Fibroblast of lung (primary cell): ENCODE measurements around the gene PDE4D. TPM values are rescaled to one million over a fixed set of nuclear protein-coding genes. Genes with fewer than 3 reads are reported as not detected.

Source experiments
- DNase-seq, 2 donors: peaks; one replicate each; pipeline versions ENCODE4 v3.0.0 to v3.0.0-alpha.2; 2010; ENCODE audit warnings: low read depth in 2 of 2
- H2AFZ ChIP-seq: 2 replicates; pipeline ENCODE4 v1.5.1; 2012; ENCODE audit warnings: low read length, control low read depth, inconsistent platforms
- H3K27ac ChIP-seq: 2 replicates; pipeline ENCODE4 v1.5.1; 2011; ENCODE audit warnings: low read length, control low read depth; ENCODE audit not compliant: insufficient read depth
- H3K27me3 ChIP-seq: 2 replicates; pipeline ENCODE4 v1.5.1; 2011; ENCODE audit warnings: mild to moderate bottlenecking, low read length; ENCODE audit not compliant: control insufficient read depth, insufficient read depth
- H3K36me3 ChIP-seq: 2 replicates; pipeline ENCODE4 v1.5.1; 2011; ENCODE audit warnings: low read length; ENCODE audit not compliant: control insufficient read depth, insufficient read depth
- H3K4me1 ChIP-seq: 2 replicates; pipeline ENCODE4 v1.5.1; 2011; ENCODE audit warnings: low read length; ENCODE audit not compliant: control insufficient read depth, insufficient read depth; ENCODE audit errors: extremely low read depth
- H3K4me2 ChIP-seq: 2 replicates; pipeline ENCODE4 v1.5.1; 2011; ENCODE audit warnings: low read length, control low read depth; ENCODE audit not compliant: insufficient read depth; ENCODE audit errors: extremely low read depth
- H3K4me3 ChIP-seq, 4 experiments: fragments of 200-600 bp in 1 of 4; sonication (generic) in 1 of 4; replicated peaks in 1 of 4; 2 replicates each; pipeline ENCODE4 v1.5.1; 2011 to 2016; ENCODE audit warnings: low read length in 4 of 4, low read depth in 3 of 4, mild to moderate bottlenecking in 3 of 4, control low read depth in 2 of 4, inconsistent platforms in 1 of 4, mixed read lengths in 1 of 4; ENCODE audit not compliant: insufficient read depth in 1 of 4; ENCODE audit errors: control extremely low read depth in 1 of 4
- H3K79me2 ChIP-seq: 2 replicates; pipeline ENCODE4 v1.5.1; 2012; ENCODE audit warnings: mild to moderate bottlenecking, low read length, inconsistent platforms; ENCODE audit not compliant: control insufficient read depth, insufficient read depth
- H3K9ac ChIP-seq: 2 replicates; pipeline ENCODE4 v1.5.1; 2011; ENCODE audit warnings: mild to moderate bottlenecking, low read length, control low read depth; ENCODE audit not compliant: insufficient read depth
- H3K9me3 ChIP-seq: 2 replicates; pipeline ENCODE4 v1.5.1; 2012; ENCODE audit warnings: low read depth, low read length; ENCODE audit not compliant: control insufficient read depth, insufficient read depth
- H4K20me1 ChIP-seq: 2 replicates; pipeline ENCODE4 v1.5.1; 2011; ENCODE audit warnings: low read length; ENCODE audit not compliant: control insufficient read depth, insufficient read depth; ENCODE audit errors: extremely low read depth
- EZH2 ChIP-seq: IDR thresholded peaks from 2 replicates; pipeline ENCODE4 v1.5.1; 2012; ENCODE audit warnings: low read length, control low read depth, mild to moderate bottlenecking; ENCODE audit errors: missing control alignments
- polyA plus RNA-seq, 2 donors: library from polyadenylated mRNA; depleted of rRNA in 1 of 2; stranded (reverse) in 1 of 2; unstranded in 1 of 2; fragments of >200 nt; gene quantifications; 2 replicates each; pipeline ENCODE4 v1.2.1, GENCODE V29; 2011 to 2012; ENCODE audit warnings: missing spikeins in 1 of 2
- total RNA-seq: library from RNA; depleted of rRNA; stranded (reverse); fragments of >200 nt; gene quantifications from 2 replicates; pipeline ENCODE4 v1.2.1, GENCODE V29; 2014
- TF ChIP-seq, protein P1 (sequence below), 2 donors: IDR thresholded peaks in 1 of 2; conservative IDR thresholded peaks in 1 of 2; 1 replicate in 1 of 2; 2 replicates in 1 of 2; pipeline ENCODE4 v1.5.1; 2011 to 2012; ENCODE audit warnings: low read length in 2 of 2, control low read depth in 1 of 2, inconsistent platforms in 1 of 2, low read depth in 1 of 2, mild to moderate bottlenecking in 1 of 2

PDE4D gene
- total and polyA plus RNA-seq, 2 donors (not counting 1 experiment from before 2014, with no cell fraction given): 2.1 to 8.3 TPM

DNA sequence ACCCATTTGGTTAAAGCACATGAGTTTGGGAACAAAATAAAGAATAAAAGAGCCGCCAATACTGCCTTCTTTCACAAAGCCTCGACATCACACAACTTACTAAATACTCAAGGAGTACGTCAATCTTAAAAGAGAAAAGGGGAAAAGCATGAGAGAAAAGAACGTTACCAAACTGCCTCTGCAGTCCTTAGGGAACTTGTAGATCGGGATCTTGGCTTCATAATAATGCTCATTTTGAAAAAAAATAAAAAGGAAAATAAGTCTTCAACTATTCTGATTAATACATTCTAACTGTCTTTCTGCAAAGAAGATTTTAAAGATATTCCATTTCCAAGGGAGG is 618.4 kb downstream of the PDE4D start:
- Histone ChIP-seq H3K27ac (no peak overlapping the region), H3K9me3 (no peaks in the 10 kb centered on the region), H3K4me3 (peak overlapping the region; percentile 34 to 79 (median 52)), H3K4me2 (peak overlapping the region; percentile 95), H3K79me2 (no peaks in the 10 kb centered on the region), H2AFZ (peak overlapping the region; percentile 86), H3K4me1 (no peaks in the 10 kb centered on the region), H3K36me3 (no peaks in the 10 kb centered on the region), H3K27me3 (no peaks in the 10 kb centered on the region), H4K20me1 (no peaks in the 10 kb centered on the region), H3K9ac (no peak overlapping the region)
- no peak for TF ChIP-seq EZH2
- TF ChIP-seq, protein P1, sequence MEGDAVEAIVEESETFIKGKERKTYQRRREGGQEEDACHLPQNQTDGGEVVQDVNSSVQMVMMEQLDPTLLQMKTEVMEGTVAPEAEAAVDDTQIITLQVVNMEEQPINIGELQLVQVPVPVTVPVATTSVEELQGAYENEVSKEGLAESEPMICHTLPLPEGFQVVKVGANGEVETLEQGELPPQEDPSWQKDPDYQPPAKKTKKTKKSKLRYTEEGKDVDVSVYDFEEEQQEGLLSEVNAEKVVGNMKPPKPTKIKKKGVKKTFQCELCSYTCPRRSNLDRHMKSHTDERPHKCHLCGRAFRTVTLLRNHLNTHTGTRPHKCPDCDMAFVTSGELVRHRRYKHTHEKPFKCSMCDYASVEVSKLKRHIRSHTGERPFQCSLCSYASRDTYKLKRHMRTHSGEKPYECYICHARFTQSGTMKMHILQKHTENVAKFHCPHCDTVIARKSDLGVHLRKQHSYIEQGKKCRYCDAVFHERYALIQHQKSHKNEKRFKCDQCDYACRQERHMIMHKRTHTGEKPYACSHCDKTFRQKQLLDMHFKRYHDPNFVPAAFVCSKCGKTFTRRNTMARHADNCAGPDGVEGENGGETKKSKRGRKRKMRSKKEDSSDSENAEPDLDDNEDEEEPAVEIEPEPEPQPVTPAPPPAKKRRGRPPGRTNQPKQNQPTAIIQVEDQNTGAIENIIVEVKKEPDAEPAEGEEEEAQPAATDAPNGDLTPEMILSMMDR (conservative IDR thresholded peaks at IDR 0.05 in 1 of 2, IDR thresholded peaks at IDR 0.05 in 1 of 2; ENCODE audit: low read depth in 1 of 2, low read length in 2 of 2): no peak
- peak in 1 of 2 donors; percentile 6 for DNase-seq

DNA sequence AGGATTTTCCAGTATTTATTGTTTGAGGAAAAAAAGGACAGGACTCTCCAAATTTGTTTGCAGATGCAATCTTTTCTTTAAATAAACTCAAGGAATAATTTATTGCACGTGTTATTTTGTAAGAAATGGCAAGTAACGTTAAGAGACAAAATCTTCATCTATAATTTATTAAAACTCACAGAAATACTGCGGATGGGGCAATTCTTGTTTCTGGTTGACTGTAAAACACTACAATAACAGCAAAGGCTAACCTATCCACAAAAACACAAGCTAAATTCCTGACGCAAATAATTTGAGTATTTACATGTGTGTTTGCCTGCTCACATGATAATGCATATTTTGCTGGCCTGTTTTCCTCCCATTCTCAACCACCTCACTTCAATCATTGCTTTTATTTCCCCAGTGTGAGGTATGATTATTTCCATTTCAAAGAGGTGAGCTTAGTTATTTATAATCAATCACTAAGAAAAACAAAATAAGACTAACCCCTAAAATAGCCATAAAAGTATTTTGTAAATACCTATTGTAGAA is 619.4 kb downstream of the PDE4D start:
- Histone ChIP-seq H3K4me2 (no peak overlapping the region), H2AFZ (no peak overlapping the region), H3K9ac (no peak overlapping the region), H3K79me2 (no peaks in the 10 kb centered on the region), H3K27ac (no peak overlapping the region), H3K4me1 (no peaks in the 10 kb centered on the region), H4K20me1 (no peaks in the 10 kb centered on the region), H3K9me3 (no peaks in the 10 kb centered on the region), H3K4me3 (no peak overlapping the region), H3K27me3 (no peaks in the 10 kb centered on the region), H3K36me3 (no peaks in the 10 kb centered on the region)
- no peak for DNase-seq
- TF ChIP-seq, protein P1 (conservative IDR thresholded peaks at IDR 0.05 in 1 of 2, IDR thresholded peaks at IDR 0.05 in 1 of 2; ENCODE audit: low read depth in 1 of 2, low read length in 2 of 2): no peak
- TF ChIP-seq EZH2: no peak

DNA sequence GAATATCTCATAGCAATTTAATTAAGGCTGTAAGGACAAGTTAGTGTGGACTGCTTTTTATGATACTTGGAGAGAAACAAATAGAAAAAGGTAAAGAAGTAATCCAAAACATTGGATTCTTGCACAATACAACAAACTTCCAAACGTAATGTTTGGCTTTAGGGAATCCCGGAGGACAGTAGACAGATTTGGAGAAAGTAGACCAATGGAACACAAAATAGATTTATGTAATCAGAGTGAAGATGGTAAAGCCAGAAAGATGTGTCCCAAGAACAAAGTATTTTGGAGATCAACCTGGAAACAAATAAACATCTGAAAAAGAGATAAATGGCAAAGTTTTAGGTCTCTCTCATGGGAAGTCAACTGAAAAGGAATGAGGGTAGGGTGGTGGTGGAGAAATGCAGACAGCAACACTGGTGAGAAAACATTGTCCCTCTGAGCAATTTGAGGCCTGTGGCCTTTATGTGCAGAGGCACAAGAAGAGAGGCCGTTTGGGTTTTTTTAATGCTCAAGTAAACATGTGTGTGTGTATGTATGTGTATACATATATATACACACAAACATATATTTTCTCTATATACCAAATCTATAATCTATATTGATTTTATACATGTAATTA is 620.6 kb downstream of the PDE4D start:
- H3K4me2 ChIP-seq: no peak overlapping the region
- no peak overlapping the region for H3K27ac ChIP-seq
- no peaks in the 10 kb centered on the region for H3K27me3 ChIP-seq
- no peak overlapping the region for H2AFZ ChIP-seq
- H4K20me1 ChIP-seq: no peaks in the 10 kb centered on the region
- no peak overlapping the region for H3K4me3 ChIP-seq
- H3K79me2 ChIP-seq: no peaks in the 10 kb centered on the region
- no peaks in the 10 kb centered on the region for H3K36me3 ChIP-seq
- TF ChIP-seq, protein P1 (conservative IDR thresholded peaks at IDR 0.05 in 1 of 2, IDR thresholded peaks at IDR 0.05 in 1 of 2; ENCODE audit: low read depth in 1 of 2, low read length in 2 of 2): no peak
- no peak for TF ChIP-seq EZH2
- no peaks in the 10 kb centered on the region for H3K4me1 ChIP-seq
- no peaks in the 10 kb centered on the region for H3K9me3 ChIP-seq
- H3K9ac ChIP-seq: no peak overlapping the region
- no peak for DNase-seq
